Stomach (tissue), 4 donors: ENCODE results near the gene RNF182.

Source experiments
- CTCF ChIP-seq, 7 experiments: fragments of 450-650 bp in 4 of 7; fragments of 200-600 bp in 3 of 7; sonication (generic) in 3 of 7; IDR thresholded peaks; one replicate each; pipeline ENCODE4 v1.5.1; 2016 to 2019; ENCODE audit warnings: antibody characterized with exemption in 7 of 7, control low read depth in 2 of 7, mild to moderate bottlenecking in 1 of 7
- EP300 ChIP-seq: sonication (generic); formaldehyde crosslinking; IDR thresholded peaks from one replicate; pipeline ENCODE4 v1.6.1; 2017; ENCODE audit warnings: antibody characterized with exemption
- POLR2A ChIP-seq, 4 donors: fragments of 450-650 bp; IDR thresholded peaks; one replicate each; pipeline ENCODE4 v1.6.1; 2016; ENCODE audit warnings: antibody characterized with exemption in 4 of 4, control low read depth in 2 of 4, mild to moderate bottlenecking in 1 of 4, moderate library complexity in 1 of 4
- POLR2AphosphoS5 ChIP-seq, 3 donors: sonication (generic); formaldehyde crosslinking; IDR thresholded peaks; one replicate each; pipeline ENCODE4 v1.6.1; 2016; ENCODE audit warnings: antibody characterized with exemption in 3 of 3

GRCh38 chr6:13943943-13944342 lies 19.2 kb downstream of the RNF182 start:
- no peak for TF ChIP-seq POLR2AphosphoS5 (IDR thresholded peaks at IDR 0.05)
- TF ChIP-seq CTCF (IDR thresholded peaks at IDR 0.05) = no peak
- TF ChIP-seq EP300 = no peak
- no peak for TF ChIP-seq POLR2A (IDR thresholded peaks at IDR 0.05)
